Measurements from ENCODE around the gene CFAP69.
"Not testable (repeated sequence)": the region's sequence is repeated elsewhere in the genome, so short reads cannot be mapped to it uniquely, and the experiment has no call there.

The CFAP69 gene

DNA sequence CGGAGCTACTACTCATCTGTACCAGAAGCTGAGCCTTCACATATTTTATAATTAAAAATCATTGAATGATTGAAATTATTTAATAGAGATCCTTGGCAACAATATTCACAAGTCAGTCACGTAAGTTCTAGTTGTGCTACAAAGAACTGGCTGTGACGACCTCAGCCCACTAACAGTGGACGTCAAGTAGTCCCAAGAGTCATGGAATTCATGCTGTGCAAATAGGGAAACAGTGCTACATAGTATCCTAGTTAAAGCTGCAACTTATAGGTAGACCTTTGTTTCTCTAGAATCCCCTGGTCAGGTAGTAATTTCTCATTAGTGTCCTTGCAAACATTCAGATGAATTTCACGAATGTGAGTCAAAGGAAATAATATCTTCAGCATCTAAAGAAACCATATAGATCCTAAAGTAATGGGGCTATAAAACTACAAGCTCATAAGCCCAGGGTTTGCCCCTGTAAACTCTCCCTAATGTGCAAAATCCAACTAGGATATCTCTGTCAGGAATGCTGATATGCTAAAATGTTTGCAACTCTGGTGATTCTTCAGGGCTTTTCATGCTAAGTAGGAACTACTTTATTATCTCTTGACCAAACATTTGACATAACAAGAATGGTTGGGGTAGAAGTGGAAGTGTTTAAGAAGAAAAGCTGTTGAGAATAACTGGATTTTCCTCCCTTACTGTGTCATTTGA, 31.2 kb downstream of the CFAP69 start:
- no peak for DNase-seq

DNA sequence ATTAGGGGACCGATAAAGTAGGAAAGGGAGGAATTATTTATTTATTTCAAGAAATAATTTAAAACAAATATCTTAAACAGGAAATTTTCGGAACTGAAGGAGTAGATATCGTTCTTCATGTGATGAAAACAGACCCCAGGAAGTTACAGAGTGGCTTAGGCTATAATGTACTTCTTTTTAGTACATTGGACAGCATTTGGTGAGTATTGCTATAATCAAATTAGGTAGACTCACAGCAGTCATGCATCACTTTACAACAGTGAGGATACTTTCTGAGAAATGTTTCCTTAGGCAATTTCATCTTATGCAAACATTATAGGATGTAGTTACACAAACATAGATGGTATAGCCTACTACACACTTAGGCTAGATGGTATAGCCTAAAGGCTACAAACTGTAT, 43.2 kb downstream of the CFAP69 start:
- no peak for DNase-seq

DNA sequence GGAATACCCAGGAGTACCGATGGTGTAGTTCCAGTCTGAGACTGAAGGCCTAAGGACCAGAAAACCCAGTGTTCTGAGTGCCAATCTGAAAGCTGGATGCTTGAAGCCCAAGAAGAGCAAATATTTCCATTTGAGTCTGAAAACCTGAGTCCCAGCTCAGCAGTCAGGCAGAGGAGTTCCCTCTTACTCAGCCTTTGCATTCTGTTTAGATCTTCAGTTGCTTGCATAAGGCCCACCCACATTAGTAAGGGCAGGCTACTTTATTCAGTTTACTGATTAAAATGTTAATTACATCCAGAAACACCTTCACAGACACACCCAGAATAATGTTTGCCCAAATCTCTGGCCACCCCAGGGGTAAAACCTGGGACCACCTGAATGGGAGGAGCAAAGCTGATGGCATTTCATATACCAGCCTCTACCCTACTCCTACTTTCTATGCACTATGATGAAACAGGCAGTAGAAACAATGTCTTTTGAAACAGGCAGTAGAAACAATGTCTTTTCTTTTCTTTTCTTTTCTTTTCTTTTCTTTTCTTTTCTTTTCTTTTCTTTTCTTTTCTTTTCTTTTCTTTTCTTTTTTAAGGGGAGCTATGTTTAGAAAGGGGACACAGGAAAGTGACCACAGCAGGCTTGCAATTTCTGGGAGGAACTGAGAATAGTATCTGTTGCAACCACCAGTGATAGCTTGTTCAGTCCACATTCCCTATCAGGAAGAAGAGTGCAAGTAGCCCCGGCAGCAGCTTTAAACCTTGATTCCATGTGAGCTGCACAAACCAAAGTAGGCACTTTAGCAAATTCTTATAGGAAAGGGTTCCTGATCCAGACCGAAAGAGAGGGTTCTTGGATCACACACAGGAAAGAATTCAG, 45.5 kb downstream of the CFAP69 start:
- DNase-seq: no peak

DNA sequence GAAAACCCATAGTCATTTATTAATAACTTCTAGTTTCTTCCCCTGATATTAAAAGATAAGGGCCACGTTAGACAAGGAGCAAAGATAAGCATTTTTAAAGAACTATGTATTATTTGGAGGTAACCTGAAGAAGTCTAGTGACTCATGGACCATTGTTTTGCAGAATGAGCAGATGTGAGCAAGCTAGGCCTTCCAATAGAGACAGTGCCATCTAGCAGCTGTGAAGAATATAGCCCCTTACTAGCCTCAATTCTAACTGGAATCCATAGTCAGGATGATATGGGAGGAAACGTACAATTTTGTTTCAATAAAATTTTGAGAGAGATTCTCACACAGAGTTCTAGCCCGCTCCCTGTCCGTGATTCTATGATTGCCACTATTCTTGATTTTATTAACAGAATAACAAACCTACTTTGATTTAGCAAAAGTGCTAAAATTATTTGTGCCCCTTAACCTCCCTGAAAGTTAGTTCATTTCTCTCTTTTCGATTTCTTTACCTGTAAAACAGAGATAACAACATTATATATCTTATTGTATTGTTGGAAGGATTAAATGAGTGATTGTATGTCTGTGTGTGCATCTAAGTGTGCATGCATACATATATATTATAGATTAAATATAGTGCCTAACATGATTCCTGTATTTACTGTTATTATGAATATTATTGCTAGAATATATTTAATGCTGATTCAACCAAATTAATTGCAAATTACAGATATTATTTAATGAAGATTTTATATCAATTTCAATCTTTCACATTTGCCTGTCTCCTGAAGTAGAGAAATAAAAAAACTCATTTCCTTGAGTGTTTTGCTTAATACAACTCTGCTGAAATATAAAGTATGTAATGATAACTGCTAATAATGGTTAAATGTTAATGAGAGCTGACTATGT, 53.4 kb downstream of the CFAP69 start:
- DNase-seq: no peak

DNA sequence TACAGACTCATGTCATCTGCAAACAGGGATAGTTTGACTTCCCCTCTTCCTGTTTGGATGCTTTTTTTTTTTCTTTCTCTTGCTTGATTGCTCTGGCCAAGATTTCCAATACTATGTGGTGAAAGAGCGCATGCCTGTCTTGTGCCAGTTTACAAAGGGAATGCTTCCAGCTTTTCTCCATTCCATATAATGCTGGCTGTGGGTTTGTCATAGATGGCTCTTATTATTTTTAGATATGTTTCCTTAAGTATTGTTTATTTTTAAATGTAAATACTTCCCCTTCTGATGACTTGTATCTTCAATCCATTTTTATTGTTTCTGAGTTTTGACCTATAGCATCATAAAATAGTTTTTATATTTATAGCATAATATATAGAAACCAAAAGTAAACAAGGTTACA, 58.3 kb downstream of the CFAP69 start:
- DNase-seq: no peak

DNA sequence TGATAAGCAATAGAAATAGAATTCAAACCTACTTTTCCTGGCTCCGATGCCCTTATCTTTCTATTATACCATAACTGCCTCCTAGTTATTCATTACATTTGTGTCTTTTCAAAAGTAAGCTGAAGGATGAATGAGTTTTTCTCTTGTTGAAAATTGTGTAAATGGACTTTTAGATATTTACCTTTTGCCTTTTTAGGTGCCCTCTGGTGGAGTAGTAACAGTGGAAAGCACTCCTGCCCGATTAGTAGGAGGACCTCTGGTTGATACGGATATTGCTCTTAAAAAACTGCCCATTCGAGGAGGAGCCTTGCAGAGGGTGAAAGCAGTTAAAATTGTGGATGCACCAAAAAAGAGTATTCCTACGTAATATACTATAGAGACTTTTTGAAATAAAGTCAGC, 64.9 kb downstream of the CFAP69 start:
- DNase-seq: no peak

DNA sequence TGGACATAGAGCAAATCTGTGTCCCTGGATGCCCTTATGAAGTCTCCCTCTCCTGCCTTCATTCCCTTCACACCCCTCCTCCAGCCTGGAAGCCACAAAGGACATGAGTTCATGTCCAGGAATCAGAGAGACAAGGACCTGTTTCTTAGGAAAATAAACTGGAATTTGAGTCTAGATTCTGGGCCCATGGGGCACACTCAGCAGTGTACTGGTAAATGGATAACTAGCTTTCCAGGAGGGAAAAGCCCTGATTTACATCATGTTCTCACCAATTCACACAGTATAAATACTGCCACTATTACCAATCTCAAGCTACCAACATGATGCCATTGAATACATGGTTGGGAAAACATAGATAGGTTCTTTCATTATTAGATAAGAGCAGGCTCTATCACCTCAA, 66.2 kb downstream of the CFAP69 start:
- DNase-seq: no peak

DNA sequence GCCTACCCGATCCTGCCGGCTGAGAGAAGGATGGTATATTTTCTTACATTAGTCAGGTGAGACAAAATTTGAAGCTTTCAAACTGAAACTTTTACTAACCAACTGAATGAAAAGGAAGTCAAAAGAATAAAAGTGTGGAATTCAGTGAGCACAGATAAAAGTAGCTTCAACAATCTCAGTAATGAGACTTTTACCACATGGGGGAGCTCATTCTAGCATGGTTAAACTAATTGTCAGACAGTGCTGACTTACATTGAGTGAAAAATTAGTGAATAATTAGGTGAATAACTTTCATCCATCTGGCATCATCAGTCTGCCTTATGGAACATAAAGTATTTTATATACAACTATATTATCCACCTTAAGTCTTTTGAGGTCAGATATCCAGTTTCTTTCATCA, 67.8 kb downstream of the CFAP69 start:
- no peak for DNase-seq

DNA sequence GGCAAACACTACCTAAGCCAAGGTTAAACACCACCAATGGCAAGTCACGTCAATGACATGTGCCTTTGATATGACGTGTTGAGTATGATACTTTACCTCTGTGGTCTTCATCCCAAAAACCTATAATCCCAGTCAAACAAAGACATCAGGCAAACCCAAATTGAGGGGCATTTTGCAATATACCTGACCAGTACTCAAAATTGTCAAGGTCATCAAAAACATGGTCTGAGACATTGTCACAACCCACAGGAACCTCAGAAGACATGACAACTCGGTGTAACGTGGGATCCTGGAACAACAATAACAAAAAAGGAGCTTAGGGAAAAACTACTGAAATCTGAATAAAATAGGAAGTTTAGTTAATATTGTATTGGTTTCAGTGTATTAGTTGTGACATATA, 68.9 kb downstream of the CFAP69 start:
- no peak for DNase-seq

DNA sequence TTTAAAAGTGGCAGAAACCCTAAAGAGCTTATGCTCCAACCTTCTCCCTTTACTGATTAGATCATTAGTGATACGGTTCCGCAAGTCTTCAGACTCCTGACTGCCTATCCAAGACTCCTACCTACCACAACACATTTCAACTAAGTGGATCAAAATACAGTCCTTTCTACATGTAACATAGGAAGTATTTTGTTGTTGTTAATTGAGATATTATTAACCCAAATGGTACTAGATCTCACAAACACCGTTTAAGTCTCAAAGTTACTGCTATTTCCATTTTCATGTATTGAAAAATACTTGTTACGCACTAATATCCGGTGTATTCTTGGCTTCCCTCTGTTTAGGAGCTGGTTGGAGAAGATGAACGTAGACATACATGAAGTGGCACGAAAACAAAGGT, 75.0 kb downstream of the CFAP69 start:
- no peak for DNase-seq

DNA sequence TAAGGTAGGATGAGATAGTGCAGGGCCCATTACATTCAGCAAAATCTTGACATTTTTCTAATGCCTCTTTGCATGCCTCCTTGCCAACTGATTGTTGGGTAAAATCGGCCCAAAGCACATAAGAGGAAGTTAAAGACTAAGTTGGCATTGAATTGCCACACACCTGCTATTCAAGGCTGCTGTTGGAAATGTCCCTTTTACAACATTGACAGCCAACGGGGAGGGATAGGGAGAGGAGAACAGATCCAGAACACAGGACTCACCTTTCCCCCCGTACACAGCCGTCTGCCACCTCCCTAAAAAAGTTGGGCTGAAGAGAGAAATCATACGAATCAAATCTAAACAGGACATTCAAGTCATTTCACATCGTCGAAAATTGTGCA, 75.4 kb downstream of the CFAP69 start:
- no peak for DNase-seq

DNA sequence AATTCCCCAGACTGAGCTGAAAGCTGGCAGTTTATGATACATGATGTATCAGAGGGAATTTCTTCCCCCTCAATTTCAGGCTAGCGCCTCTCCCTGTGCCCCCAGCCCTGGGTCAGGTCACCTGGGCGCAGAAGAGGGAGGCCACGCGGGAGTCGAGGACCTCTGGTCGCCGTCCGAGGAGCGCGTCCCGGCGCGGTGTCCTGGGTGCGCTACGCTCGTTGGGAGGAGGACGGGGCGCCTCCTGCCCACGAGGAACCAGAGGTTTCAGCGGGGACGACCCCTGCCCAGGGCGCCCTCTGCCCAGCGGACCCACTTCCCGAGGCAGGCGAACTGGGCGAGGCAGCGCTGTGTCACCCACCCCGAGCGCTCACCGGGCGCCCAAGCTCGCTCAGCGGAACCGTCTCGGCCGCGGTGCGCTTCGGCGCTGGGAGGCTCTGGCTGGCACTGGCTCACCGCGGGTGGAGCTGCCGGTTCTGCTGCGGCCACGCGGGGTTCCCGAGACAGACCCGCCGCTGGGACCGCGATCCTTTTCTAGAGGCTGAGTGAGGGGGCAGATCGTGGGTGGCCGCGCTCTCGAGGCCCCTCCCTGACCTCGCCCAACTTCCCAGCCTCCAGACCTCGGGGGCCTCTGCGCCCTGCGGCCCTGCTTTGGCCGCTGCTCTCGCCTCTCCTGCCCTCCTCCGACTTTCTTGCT, 76.0 kb downstream of the CFAP69 start, which contains the start of gene FAM237B:
TSS of gene FAM237B (minus strand) at position 504 of the 694 bp plus-strand sequence. CDS start 1,556 bp downstream, outside the sequence.
- DNase-seq: no peak

DNA sequence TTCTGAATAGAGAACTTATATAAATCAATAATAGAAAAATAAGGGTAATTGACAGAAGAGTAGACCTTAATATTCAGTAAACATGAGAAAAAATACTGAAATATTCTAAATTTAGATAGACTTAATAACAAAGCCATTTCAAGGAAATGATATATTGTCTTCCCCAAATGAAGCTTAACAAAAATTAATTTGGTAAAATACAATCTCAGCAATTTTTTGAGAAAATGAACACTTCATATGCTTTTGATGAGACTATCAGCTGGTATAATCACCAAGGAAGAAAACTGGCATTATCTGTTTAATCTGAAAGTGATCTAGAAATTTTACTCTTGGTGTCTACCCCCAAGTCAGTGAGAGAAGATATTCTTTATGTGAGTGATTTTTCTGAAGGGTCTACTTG, 77.9 kb downstream of the CFAP69 start:
- DNase-seq: no peak

DNA sequence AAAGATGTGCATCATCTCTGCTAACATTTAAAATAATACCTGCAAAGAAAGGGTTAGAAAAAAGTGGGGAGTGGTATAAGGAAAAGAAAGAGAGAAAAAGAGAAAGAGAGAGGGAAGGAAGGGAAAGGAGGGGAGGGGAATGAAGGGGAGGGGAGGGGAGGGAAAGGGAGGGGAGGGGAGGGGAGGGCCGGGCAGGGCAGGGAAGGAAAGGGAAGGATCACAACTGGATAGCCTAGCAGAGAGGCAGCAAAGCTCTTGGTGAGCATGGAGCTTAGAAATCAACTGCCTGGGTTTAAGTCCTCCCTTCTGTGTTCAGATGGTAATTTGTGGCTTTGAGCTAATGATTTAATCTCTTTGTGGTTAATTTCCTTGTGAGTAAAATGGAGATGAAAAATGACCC, 81.5 kb downstream of the CFAP69 start:
- DNase-seq: no peak

DNA sequence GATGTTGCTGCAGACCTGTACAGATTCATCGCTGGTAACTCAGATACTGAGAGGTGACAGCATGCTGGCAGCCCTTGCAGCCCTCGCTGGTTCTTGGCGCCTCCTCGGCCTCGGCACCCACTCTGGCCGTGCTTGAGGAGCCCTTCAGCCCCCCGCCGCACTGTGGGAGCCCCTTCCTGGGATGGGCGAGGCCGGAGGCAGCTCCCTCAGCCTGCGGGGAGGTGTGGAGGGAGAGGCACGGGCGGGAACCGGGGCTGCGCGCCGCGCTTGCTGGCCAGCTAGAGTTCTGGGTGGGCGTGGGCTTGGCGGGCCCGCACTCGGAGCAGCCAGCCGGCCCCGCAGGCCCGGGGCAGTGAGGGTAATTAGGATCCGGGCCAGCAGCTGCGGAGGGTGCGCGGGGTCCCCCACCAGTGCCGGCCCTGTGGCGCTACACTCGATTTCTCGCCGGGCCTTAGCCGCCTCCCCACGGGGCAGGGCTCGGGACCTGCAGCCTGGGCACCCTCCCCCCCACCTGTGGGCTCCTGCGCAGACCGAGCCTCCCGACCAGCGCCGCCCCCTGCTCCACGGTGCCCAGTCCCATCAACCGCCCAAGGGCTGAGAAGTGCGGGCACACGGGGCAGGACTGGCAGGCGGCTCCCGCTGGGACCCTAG, 89.3 kb downstream of the CFAP69 start:
- no peak for DNase-seq

DNA sequence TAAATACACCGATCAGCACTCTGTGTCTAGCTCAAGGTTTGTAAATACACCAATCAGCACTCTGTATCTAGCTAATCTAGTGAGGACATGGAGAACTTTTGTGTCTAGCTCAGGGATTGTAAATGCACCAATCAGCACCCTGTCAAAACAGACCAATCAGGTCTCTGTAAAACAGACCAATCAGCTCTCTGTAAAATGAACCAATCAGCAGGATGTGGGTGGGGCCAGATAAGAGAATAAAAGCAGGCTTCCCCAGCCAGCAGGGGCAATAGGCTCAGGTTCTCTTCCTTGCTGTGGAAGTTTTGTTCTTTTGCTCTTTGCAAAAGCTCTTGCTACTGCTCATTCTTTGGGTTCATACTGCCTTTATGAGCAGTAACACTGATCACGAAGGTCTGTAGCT, 90.0 kb downstream of the CFAP69 start:
- DNase-seq: not testable (repeated sequence)

DNA sequence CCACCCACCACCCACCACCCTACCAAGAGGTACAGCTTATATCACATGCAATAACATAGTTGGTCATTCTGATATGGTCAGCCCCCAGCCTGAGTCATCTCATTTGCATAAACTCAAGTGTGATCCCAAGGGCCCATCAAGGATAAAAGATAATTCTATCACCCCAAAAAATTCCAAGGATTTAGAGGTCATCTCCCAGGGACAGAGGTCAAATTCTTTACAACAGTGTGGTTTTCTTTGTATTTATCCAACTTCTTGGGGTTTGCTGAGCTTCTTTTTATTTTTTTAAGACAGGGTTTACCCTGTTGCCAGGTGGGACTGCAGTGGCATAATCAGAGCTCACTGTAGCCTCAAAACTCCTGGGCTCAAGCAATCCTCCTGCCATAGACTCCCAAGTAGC, 92.1 kb downstream of the CFAP69 start:
- DNase-seq: no peak

DNA sequence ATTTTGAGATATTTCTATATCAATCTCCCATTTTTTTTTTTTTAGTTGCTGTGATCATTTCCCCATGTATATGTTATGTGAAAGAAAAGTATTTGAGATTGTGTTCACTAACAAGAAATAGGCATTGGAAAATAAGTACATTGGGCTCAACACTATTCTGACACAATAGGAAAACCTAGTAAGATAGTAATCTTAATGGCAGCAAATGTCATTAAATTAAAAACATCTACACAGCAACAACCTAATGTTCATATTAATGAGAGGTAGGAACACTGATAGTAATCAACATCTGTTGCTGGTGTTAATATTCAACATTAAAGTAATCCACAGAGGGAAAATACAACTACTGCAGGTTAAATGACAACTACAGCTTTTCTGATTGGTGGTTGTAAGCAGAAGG, 100.0 kb downstream of the CFAP69 start:
- no peak for DNase-seq

DNA sequence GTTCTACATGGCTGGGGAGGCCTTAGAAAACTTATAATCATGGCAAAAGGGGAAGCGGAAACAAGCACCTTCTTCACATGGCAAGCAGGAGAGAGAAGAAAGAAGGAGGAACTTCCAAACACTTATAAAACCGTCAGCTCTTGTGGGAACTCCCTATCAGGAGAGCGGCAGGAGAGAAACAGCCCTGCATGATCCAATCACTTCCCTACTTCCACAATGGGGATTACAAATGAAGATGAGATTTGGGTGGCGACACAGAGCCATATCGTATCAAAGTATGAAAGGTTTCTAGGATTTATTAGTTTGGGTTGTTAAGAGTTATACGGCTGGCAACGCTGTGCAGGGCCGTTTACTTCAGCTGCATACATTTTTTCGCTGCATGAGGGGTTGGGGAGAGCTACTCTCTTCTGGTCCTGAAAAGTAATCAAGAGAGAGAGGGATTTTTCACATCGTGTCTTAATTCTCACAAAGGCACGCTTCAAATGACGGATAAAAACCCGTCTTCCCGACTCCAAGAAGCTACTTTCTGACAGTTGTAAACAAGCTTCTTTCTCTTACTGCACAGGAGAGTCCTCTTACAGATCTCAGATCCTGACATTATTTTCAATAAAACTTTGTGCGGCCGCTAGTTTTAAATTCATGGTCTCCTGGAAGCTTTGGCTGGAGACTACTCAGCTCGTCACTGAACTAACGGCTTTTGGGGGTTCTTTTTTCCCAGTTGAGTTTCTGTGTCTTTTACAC, 100.8 kb downstream of the CFAP69 start:
- DNase-seq: no peak

DNA sequence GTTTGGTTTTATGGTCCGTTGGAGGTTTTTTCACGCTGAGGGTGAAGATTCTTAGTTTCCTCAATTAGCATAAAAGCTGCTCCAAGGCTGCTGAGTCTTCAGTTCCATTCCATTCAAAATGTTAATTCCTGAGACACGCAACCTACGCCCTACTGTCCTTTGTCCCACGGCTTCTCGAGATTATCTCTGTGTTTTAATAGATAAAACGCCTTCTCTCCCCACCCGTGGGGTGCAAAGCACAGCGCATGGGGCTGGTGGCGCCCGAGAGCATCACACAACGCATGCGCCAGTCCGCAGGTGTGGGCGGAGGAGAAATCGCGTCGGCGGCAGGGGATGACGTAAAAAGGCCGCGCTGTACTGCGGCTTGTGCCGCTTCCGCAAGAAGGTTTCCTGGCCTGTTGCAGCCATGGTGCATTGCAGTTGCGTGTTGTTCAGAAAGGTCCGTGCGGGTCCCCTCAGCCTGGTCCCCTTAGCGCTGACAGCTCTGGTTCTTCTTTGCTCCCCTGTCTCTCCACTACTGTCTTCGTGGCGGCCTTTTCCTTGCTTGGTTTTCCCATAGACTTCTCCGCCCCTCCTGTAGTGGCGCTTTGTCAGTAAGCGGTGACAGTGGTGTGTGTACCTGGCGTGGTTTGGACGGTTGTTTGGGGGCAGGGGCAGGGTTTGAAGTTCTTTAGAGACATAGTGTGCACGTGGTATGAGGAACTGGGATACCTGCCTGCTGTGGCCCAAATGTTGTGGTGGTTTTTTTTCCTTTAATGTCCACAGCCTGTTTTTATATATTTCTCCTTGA, 101.6 kb downstream of the CFAP69 start, which contains the start of gene GTPBP10:
TSS of gene GTPBP10 (plus strand) at position 381 of the 790 bp plus-strand sequence. CDS start at position 407, 26 bp downstream.
- peak; percentile 84 for DNase-seq

Data from NCI-H1436 (cell line).